DND-41 (cell line): Measurements from ENCODE around the gene NUDT4B.
"Not testable (repeated sequence)": the region's sequence is repeated elsewhere in the genome, so short reads cannot be mapped to it uniquely, and the experiment has no call there.

Experiments
- ATAC-seq: fragments of 200-7000 bp; cut with Tn5 transposase; 3 replicates; pipeline ENCODE4 v1.9.1; 2021; ENCODE audit warnings: low read depth; ENCODE audit not compliant: insufficient read depth
- DNase-seq: peaks from one replicate; pipeline ENCODE4 v3.0.0-alpha.2; 2020
- H2AFZ ChIP-seq: 2 replicates; pipeline ENCODE4 v1.6.0; 2012; ENCODE audit warnings: low read depth, low read length
- H3K27ac ChIP-seq: 2 replicates; pipeline ENCODE4 v1.5.1; 2012; ENCODE audit warnings: low read length, inconsistent platforms
- H3K27me3 ChIP-seq: fragments of 200-600 bp; sonication (generic); 2 replicates; pipeline ENCODE4 v1.6.0; 2012; ENCODE audit warnings: low read length, mild to moderate bottlenecking, inconsistent platforms; ENCODE audit not compliant: insufficient read depth, poor library complexity
- H3K36me3 ChIP-seq: 2 replicates; pipeline ENCODE4 v1.5.1; 2012; ENCODE audit warnings: low read length, inconsistent platforms; ENCODE audit not compliant: insufficient read depth
- H3K4me1 ChIP-seq: 2 replicates; pipeline ENCODE4 v1.5.1; 2012; ENCODE audit warnings: mild to moderate bottlenecking, low read length; ENCODE audit not compliant: insufficient read depth
- H3K4me2 ChIP-seq: 2 replicates; pipeline ENCODE4 v1.6.0; 2012; ENCODE audit warnings: mild to moderate bottlenecking, moderate library complexity, low read length, inconsistent platforms; ENCODE audit not compliant: insufficient read depth
- H3K4me3 ChIP-seq, 2 experiments: fragments of 200-600 bp in 1 of 2; shearing (Covaris generic) in 1 of 2; 2 replicates each; pipeline ENCODE4 v1.5.1; 2012 to 2016; ENCODE audit warnings: inconsistent platforms in 2 of 2, low read length in 2 of 2, mild to moderate bottlenecking in 2 of 2, low read depth in 1 of 2, moderate library complexity in 1 of 2
- H3K79me2 ChIP-seq: 2 replicates; pipeline ENCODE4 v1.6.0; 2012; ENCODE audit warnings: low read length, inconsistent platforms; ENCODE audit not compliant: insufficient read depth
- H3K9ac ChIP-seq: 2 replicates; pipeline ENCODE4 v1.6.0; 2012; ENCODE audit warnings: low read depth, mild to moderate bottlenecking, inconsistent platforms, low read length, moderate library complexity
- H3K9me3 ChIP-seq: 2 replicates; pipeline ENCODE4 v1.5.1; 2012; ENCODE audit warnings: low read length, moderate library complexity, mild to moderate bottlenecking, inconsistent platforms; ENCODE audit not compliant: insufficient read depth, severe bottlenecking
- H4K20me1 ChIP-seq: 2 replicates; pipeline ENCODE4 v1.6.0; 2012; ENCODE audit warnings: low read length; ENCODE audit not compliant: insufficient read depth

The NUDT4B gene

DNA sequence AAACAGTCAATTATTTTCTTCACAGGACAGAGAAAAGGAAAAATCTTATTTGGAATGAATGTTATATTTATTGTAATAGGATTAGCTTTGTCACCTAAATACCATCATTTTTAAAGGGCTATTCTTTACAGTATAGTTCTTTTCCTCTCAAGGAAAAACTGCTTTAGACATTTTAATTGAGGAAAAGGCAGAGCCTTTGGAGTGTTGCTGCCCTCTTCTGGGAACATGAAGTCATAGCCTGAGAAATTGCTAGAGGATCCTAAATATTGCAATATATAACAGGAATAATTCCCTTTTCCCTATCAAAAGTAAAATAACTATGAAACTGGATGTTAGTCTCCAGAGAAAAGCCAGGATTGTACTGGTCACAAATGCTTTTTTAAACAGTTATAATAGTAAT lies 12.8 kb downstream of the NUDT4B start:
- not testable (repeated sequence) for H3K27ac ChIP-seq, H4K20me1 ChIP-seq, ATAC-seq, H3K79me2 ChIP-seq, H3K4me1 ChIP-seq, H3K9me3 ChIP-seq, H3K36me3 ChIP-seq, H3K9ac ChIP-seq, H3K4me3 ChIP-seq, H3K4me2 ChIP-seq, H2AFZ ChIP-seq, H3K27me3 ChIP-seq, DNase-seq

DNA sequence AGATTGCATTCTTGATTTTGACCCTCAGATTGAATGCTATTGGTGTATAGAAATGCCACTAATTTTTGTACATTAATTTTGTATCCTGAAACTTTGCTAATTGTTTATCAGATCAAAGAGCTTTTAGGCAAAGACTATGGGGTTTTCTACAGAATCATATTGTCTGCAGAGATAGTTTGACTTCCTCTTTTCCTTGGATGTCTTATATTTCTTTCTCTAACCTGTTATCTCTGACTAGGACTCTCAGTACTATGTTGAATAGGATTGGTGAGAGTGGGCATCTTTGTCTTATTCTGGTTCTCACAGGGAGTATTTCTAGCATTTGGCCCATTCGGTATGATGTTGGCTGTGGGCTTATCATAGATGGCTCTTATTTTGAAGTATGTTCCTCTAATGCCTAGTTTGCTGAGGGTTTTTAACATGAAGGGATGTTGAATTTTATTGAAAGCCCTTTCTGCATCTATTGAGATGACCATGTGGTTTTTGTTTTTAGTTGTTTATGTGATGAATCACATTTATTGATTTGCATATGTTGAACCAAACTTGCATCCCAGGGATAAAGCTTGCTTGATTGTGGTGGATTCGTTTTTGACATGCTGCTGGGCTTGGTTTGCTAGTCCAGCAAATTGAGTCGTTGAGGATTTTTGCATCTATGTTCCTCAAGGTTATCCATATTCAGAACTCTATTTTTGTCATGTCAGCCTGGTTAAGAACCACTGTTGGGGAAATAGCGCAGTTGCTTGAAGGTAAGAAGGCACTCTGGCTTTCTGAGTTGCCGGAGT lies 16.9 kb downstream of the NUDT4B start:
- ATAC-seq, H3K4me3 ChIP-seq, H3K27me3 ChIP-seq, H3K27ac ChIP-seq, H4K20me1 ChIP-seq, H3K4me1 ChIP-seq, H3K36me3 ChIP-seq, H3K79me2 ChIP-seq, H3K9me3 ChIP-seq, DNase-seq, H3K4me2 ChIP-seq, H3K9ac ChIP-seq, H2AFZ ChIP-seq: not testable (repeated sequence)

DNA sequence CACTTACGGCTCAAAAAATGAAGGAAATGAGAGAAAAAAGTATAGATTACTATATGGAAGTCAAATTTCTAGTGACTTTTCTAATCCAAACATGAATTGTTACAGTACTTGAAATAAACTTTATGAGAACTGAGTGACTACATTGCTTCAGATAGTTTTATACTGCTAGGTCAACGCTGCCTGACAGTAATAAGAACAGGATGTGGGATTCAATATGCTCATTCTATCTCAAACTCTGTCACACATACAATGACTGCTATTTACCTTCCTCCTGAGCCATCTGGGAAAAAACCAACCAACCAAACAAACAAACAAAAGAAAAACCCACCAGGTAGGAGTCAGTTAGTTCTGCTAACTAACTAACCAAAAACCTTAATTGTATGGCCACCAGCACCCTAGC lies 20.0 kb downstream of the NUDT4B start:
- not testable (repeated sequence) for H4K20me1 ChIP-seq, H3K4me1 ChIP-seq, H3K79me2 ChIP-seq, H3K27me3 ChIP-seq, DNase-seq, H3K9me3 ChIP-seq, H3K27ac ChIP-seq, H2AFZ ChIP-seq, H3K4me2 ChIP-seq, H3K36me3 ChIP-seq, H3K9ac ChIP-seq, H3K4me3 ChIP-seq
- peak; percentile 66; the same call in 2 of the 3 replicates for ATAC-seq

DNA sequence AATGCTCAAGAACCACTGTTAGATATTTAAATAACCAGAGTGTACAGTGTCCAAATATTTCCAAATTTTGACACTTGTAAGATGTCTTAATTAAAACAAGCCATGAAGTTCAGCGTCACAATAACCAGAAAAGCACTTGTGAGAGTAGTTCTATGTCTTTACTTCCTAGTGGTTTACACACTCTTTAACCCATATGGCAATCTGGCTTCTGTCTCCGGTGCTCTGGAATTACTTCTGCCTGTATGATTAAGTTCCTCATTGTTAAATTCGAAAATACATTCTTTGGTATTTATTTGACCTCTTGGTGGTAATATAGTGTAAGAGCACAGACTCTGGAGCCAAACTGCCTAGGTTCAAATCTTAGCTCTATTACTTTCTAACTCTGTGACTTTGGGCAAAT lies 20.9 kb downstream of the NUDT4B start:
- not testable (repeated sequence) for H3K27me3 ChIP-seq, H3K36me3 ChIP-seq, H3K4me2 ChIP-seq, H4K20me1 ChIP-seq, H2AFZ ChIP-seq, ATAC-seq, H3K79me2 ChIP-seq, H3K4me1 ChIP-seq, DNase-seq, H3K9me3 ChIP-seq, H3K27ac ChIP-seq, H3K9ac ChIP-seq, H3K4me3 ChIP-seq

DNA sequence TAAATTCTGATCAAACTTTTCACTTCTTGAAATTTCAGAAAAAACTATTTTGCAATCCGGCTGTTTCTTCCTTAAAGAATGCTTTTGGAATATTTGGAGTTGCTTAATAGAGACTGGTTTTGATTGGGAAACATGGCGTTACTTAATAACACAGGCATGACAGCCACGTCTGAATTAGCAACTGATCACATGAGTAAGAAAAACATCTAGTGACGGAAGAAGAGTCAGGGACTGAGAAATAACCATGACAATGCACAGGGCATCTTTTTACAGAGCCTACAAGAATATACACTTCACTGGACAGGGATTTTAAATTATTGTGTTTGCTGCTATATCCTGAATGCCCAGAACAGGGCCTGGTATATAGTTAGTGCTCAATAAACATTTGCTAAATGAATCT lies 25.1 kb downstream of the NUDT4B start:
- not testable (repeated sequence) for H3K79me2 ChIP-seq, H3K4me3 ChIP-seq, H3K4me2 ChIP-seq, H2AFZ ChIP-seq, DNase-seq, ATAC-seq, H3K27me3 ChIP-seq, H3K4me1 ChIP-seq, H3K36me3 ChIP-seq, H4K20me1 ChIP-seq, H3K9ac ChIP-seq, H3K27ac ChIP-seq, H3K9me3 ChIP-seq

DNA sequence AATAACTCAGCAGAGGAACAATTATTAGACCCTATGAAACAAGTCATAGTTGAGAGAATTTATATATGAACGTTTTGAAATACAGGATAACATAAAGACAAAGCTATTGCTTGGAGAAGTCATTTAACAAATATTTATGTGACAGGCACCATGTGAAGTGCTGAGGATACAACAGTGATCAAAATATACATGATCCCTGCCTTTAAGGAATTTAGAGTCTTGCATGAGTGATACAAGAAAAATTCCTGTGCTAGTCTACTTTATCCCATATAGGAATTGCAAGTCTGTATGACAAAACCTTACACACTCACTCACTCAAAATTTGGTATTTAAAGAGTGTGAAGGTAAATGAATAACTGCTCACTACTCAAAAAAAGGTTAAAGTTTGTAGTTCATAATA lies 25.5 kb downstream of the NUDT4B start:
- H3K4me1 ChIP-seq, H3K27ac ChIP-seq, H4K20me1 ChIP-seq, H3K27me3 ChIP-seq, H3K9me3 ChIP-seq, H2AFZ ChIP-seq, H3K4me3 ChIP-seq, ATAC-seq, H3K79me2 ChIP-seq, H3K4me2 ChIP-seq, H3K9ac ChIP-seq, DNase-seq, H3K36me3 ChIP-seq: not testable (repeated sequence)

DNA sequence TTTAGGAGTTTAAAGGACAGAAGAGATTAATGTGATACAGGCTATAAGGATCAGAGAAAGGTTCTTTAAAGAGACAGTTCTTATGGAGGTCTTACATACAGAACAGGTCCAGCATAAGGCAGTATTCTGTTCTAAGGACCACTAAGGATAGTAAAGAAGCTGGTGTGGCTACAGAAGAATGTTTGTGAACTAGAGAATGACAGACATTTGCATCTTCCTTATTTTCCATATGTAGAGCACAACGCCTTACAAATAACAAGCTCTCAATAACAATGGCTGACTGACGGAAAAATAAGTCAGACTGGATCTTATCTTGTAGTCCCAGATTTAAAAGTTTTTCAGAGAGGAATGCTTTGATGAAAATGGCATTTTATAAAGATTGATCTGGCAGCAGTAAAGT lies 26.7 kb downstream of the NUDT4B start:
- not testable (repeated sequence) for H3K79me2 ChIP-seq, DNase-seq, H2AFZ ChIP-seq, H3K4me3 ChIP-seq, H3K27ac ChIP-seq, H4K20me1 ChIP-seq, H3K36me3 ChIP-seq, H3K4me1 ChIP-seq, ATAC-seq, H3K9me3 ChIP-seq, H3K27me3 ChIP-seq, H3K9ac ChIP-seq, H3K4me2 ChIP-seq

DNA sequence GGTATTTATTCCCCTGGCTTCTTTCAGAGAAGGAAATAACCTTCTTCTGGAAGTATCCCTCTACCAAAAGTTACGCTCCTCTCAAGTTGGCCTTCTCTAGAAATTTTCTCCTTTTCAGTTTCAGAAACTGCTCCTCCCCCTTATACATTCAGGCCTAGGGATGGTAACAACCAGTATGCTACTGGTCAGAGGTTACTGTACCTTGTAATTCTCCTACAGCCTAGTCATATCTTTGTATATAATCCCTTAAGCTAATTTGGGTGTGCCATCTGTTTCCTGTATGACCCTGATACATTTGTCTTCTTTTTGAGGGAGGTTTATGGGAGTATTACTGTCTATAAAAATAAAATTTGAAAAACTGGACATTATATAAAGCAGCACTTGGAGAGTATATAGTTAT lies 29.1 kb downstream of the NUDT4B start:
- not testable (repeated sequence) for H3K4me2 ChIP-seq, H3K27me3 ChIP-seq, H3K27ac ChIP-seq, H3K79me2 ChIP-seq, H2AFZ ChIP-seq, H3K9ac ChIP-seq, ATAC-seq, H3K4me1 ChIP-seq, H3K9me3 ChIP-seq, H3K36me3 ChIP-seq, H4K20me1 ChIP-seq, H3K4me3 ChIP-seq, DNase-seq
